Activated T-cell treated with anti-CD3 and anti-CD28 coated beads, Interleukin-2, amount 50 U/mL, for 24 hours (primary cell): ENCODE measurements around the gene SPACA7.
"Not testable (repeated sequence)": the region's sequence is repeated elsewhere in the genome, so short reads cannot be mapped to it uniquely, and the experiment has no call there.

ENCODE experiments used
- DNase-seq: peaks from one replicate; pipeline ENCODE4 v3.0.0-alpha.2; 2020
- H3K27ac Mint-ChIP-seq: 2 replicates; pipeline ENCODE4 v1.8.0; 2020; ENCODE audit warnings: mild to moderate bottlenecking, mixed read lengths
- H3K27me3 Mint-ChIP-seq: 2 replicates; pipeline ENCODE4 v1.8.0; 2020; ENCODE audit warnings: mixed read lengths
- H3K36me3 Mint-ChIP-seq: 2 replicates; pipeline ENCODE4 v1.8.0; 2020; ENCODE audit warnings: low read depth, mixed read lengths
- H3K4me1 Mint-ChIP-seq: 2 replicates; pipeline ENCODE4 v1.8.0; 2020; ENCODE audit warnings: low read depth, mixed read lengths
- H3K4me3 Mint-ChIP-seq: 2 replicates; pipeline ENCODE4 v1.8.0; 2020; ENCODE audit warnings: mild to moderate bottlenecking, moderate library complexity, mixed read lengths
- H3K9me3 Mint-ChIP-seq: 2 replicates; pipeline ENCODE4 v1.8.0; 2020; ENCODE audit warnings: mixed read lengths

The SPACA7 gene

DNA sequence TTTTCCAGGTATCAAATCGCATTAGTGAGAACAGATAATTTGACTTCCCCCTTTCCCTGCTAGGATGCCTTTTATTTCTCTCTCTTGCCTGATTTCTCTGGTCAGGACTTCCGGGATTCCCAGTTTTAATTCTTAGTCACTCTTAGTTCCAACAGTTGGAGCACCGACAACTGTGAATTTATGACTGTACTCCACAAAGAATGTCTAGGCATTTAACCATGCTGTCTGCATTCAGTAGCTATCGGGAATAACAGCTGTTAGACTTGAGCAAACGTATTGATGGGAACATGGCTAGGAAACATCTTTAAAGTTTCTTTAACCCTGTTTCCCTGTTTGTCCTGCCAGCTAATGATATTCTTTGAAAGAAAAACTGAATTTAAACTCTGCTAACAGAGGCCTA is 14.1 kb upstream of the SPACA7 start:
- DNase-seq: no peak
- Mint-ChIP-seq H3K4me3 (no peak overlapping the region), H3K4me1 (no peaks in the 10 kb centered on the region), H3K36me3 (no peaks in the 10 kb centered on the region), H3K27me3 (peaks cover 34% of the 10 kb centered on the region), H3K27ac (no peak overlapping the region), H3K9me3 (peaks cover 9% of the 10 kb centered on the region)

DNA sequence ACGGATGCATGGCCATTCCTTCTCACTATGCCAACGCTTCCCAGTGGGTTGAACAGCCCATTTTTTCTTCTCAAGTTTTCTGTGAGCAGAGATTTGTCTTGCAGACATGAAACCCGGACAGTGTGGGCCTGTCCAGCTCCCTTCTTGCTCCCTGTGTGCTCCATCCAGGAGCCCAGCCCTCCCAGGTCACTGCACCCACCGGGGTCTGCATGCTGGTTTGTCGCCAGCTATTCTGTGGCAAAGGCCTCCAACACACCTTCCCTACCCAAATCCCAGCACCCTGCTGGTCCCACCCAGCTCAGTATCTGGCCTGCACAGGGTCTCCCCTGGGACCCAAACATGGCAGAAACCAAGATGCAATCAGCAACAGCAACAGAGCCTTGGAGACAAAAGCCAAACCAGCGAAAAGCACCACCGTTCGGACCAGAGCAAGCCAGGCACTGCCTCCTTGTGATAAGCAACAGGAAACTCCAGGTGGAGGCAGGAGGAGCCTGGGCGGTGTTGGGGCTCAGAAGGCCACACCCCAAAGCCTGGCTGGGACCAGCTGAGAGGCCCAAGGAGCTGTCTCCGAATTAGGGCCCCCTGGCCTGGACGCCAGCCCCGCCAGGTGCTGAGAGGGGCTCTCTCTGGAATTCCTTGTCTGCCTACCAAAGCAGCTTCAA is 12.2 kb upstream of the SPACA7 start:
- H3K27me3 Mint-ChIP-seq: peaks cover 46% of the 10 kb centered on the region
- no peak overlapping the region for H3K4me3 Mint-ChIP-seq
- no peaks in the 10 kb centered on the region for H3K4me1 Mint-ChIP-seq
- peaks cover 8% of the 10 kb centered on the region for H3K9me3 Mint-ChIP-seq
- no peak overlapping the region for H3K27ac Mint-ChIP-seq
- no peak for DNase-seq
- H3K36me3 Mint-ChIP-seq: no peaks in the 10 kb centered on the region

DNA sequence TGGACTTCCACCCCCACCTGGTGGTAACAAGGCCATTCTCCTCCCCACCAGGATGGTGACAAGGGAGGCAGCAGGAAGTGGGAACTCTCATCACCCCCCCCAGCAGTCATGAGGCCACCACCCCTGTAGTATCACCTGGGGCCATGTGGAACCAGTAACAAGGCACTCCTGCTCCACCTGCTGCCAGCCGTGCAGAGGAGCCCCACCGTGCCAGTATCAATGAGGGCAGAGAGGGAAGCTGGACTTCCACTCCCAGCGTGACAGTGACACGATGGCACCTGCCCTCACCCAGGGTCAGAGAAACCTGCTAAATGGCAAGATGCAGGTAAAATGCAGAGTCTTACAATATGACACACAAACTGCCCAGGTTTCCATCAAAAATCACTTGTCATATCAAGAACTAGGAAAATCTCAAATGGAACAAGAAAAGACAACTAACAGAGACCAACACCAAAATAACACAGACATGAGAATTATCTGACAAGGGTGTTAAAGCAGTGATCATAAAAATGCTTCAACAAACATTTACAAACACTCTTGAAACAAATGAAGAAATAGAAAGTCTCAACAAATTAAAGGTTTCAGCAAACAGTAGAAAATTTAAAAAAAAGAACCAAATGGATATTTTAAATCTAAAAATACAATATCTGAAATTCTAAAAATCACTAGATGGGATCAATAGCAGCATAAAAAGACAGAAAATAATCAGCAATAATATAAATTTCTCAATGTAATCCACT is 9.1 kb upstream of the SPACA7 start:
- peaks cover 45% of the 10 kb centered on the region for H3K27me3 Mint-ChIP-seq
- H3K36me3 Mint-ChIP-seq: no peaks in the 10 kb centered on the region
- H3K4me1 Mint-ChIP-seq: no peaks in the 10 kb centered on the region
- peaks cover 8% of the 10 kb centered on the region for H3K9me3 Mint-ChIP-seq
- DNase-seq: no peak
- H3K4me3 Mint-ChIP-seq: no peak overlapping the region
- H3K27ac Mint-ChIP-seq: no peak overlapping the region

DNA sequence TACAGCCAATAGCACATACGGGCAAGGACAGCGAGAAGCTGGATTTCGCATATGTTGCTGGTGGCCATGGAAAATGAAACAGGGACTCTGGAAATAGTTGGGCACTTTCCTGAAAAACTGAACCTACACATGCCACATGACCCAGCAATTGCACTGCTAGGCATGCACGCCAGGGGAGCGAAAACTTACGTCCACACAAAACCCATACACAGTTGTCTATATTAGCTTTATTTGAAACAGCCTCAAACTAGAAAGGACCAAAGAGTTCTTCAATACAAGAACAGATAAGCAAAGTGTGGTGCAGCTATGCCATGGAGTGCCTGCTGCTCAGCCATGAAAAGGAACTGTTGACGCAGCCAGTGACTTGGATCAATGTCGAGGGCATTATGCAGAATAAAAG is 7.3 kb upstream of the SPACA7 start:
- Mint-ChIP-seq H3K4me3 (no peak overlapping the region), H3K36me3 (no peaks in the 10 kb centered on the region), H3K4me1 (no peaks in the 10 kb centered on the region), H3K27me3 (peaks cover 33% of the 10 kb centered on the region), H3K27ac (no peak overlapping the region), H3K9me3 (peaks cover 8% of the 10 kb centered on the region)
- DNase-seq: no peak

- Mint-ChIP-seq H3K27me3 (peaks cover 32% of the 10 kb centered on the region), H3K36me3 (no peaks in the 10 kb centered on the region)
- DNase-seq: no peak
Measured at GRCh38 chr13:112370311-112370710, 5.8 kb upstream of the SPACA7 start.

GRCh38 chr13:112374271-112374670 is 1.9 kb upstream of the SPACA7 start:
- Mint-ChIP-seq H3K27me3 (peaks cover 25% of the 10 kb centered on the region), H3K27ac (no peak overlapping the region), H3K36me3 (no peaks in the 10 kb centered on the region), H3K4me3 (no peak overlapping the region), H3K9me3 (no peaks in the 10 kb centered on the region), H3K4me1 (no peaks in the 10 kb centered on the region)
- DNase-seq: no peak

More at GRCh38 chr13:112370311-112370710, 5.8 kb upstream of the SPACA7 start:
- Mint-ChIP-seq H3K9me3 (peaks cover 8% of the 10 kb centered on the region), H3K4me1 (no peaks in the 10 kb centered on the region), H3K4me3 (no peak overlapping the region), H3K27ac (no peak overlapping the region)

- Mint-ChIP-seq H3K36me3 (no peaks in the 10 kb centered on the region), H3K9me3 (no peaks in the 10 kb centered on the region), H3K27me3 (peaks cover 10% of the 10 kb centered on the region), H3K4me1 (no peaks in the 10 kb centered on the region), H3K27ac (no peak overlapping the region), H3K4me3 (no peak overlapping the region)
- DNase-seq: no peak
Measured at GRCh38 chr13:112391746-112392145, 15.6 kb downstream of the SPACA7 start.

DNA sequence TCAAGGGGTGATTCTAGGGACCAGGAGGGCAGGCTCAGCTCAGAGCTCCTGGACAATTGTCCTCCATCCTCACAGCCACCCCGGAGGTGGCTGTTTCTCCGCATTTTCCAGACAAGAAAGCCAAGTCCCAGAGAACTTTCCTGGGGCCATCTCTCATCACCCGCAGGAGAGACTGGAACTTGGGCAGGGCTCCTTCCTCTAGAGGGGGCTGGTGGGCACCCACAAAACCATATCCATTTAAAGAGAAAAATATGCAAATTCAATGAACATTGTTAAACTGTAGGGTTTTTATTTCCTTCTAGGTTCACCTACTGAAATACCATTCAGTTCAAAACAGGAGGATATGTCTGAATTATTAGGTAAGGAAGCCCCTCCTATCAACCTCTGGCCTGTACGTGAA is 16.6 kb downstream of the SPACA7 start:
- Mint-ChIP-seq H3K36me3 (no peaks in the 10 kb centered on the region), H3K4me3 (no peak overlapping the region), H3K27ac (no peak overlapping the region), H3K27me3 (peaks cover 10% of the 10 kb centered on the region), H3K9me3 (no peaks in the 10 kb centered on the region), H3K4me1 (no peaks in the 10 kb centered on the region)
- DNase-seq: no peak

DNA sequence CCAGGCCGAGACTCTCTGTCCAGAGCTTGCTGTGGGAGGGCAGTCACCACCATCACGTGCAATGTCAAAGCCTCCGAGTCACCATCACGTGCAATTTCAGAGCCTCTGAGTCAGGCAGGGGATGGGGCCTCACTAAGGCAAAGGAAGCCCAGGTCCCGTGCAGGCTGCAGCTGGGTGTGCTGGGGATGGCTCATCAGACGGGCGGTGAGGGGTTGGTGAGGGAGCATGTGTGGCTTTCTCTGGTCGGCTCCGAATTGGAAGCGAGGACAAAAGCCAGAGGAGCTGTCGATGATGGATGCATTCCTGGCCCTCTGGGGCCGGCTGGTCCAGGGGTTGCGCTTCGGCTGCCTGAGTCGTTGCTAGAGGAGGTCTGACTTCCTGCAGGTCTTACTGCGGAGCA is 18.9 kb downstream of the SPACA7 start:
- not testable (repeated sequence) for H3K9me3 Mint-ChIP-seq, H3K4me1 Mint-ChIP-seq, H3K36me3 Mint-ChIP-seq

DNA sequence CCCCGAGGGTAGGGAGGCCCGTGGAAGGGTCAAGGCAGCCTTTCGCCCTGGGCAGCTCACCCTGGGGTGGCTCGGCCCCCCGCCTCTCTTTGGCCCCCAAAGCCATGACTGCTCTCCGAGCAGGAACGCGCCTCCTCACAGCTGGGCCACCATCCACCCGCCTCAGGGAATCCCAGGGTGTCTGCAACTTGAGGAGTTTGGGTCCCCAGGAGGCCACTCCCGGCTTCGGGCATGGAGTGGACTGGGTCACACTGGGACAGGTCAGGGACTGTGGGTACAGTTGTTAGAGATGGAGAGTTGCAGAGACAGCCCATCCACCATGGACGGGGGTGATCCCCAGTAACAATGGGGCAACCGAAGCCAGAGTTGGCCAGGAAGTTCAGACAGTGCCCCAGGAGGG is 19.8 kb downstream of the SPACA7 start:
- H3K4me3 Mint-ChIP-seq, H3K36me3 Mint-ChIP-seq, DNase-seq, H3K4me1 Mint-ChIP-seq, H3K27ac Mint-ChIP-seq, H3K9me3 Mint-ChIP-seq: not testable (repeated sequence)
- peaks cover 14% of the 10 kb centered on the region for H3K27me3 Mint-ChIP-seq

More for the DNA sequence above, 18.9 kb downstream of the SPACA7 start:
- H3K27me3 Mint-ChIP-seq: peaks cover 14% of the 10 kb centered on the region
- H3K27ac Mint-ChIP-seq, H3K4me3 Mint-ChIP-seq, DNase-seq: not testable (repeated sequence)

DNA sequence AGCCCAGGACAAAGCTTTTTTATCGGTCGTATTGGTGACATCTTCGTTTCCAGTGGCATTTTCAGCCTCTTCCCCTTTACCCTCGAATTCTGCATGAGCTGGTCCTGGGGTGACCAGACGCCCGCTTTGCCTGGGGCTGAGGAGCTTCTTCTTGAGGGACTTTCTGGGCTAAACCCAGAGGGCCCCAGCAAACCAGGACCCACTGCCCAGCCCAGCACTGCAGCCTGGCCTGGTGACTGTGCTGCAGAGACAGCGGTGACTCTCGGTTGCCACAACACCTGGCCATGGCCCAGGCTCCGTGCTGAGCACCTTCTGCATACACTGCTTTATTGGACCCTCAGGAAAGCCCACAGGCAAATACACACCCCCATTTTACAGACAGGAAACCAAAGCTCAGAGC is 21.0 kb downstream of the SPACA7 start:
- peaks cover 10% of the 10 kb centered on the region for H3K27me3 Mint-ChIP-seq
- no peak overlapping the region for H3K27ac Mint-ChIP-seq
- H3K4me3 Mint-ChIP-seq: no peak overlapping the region
- H3K36me3 Mint-ChIP-seq: no peaks in the 10 kb centered on the region
- no peaks in the 10 kb centered on the region for H3K9me3 Mint-ChIP-seq
- no peaks in the 10 kb centered on the region for H3K4me1 Mint-ChIP-seq
- no peak for DNase-seq

- not testable (repeated sequence) for H3K4me1 Mint-ChIP-seq, H3K36me3 Mint-ChIP-seq, H3K9me3 Mint-ChIP-seq, DNase-seq, H3K4me3 Mint-ChIP-seq, H3K27ac Mint-ChIP-seq
- H3K27me3 Mint-ChIP-seq: peaks cover 11% of the 10 kb centered on the region
Measured at GRCh38 chr13:112398347-112398746, 22.2 kb downstream of the SPACA7 start.

GRCh38 chr13:112409828-112410227 is 33.7 kb downstream of the SPACA7 start:
- H3K4me3 Mint-ChIP-seq, DNase-seq, H3K27ac Mint-ChIP-seq, H3K4me1 Mint-ChIP-seq, H3K36me3 Mint-ChIP-seq: not testable (repeated sequence)
- Mint-ChIP-seq H3K9me3 (peaks cover 19% of the 10 kb centered on the region), H3K27me3 (peaks cover 19% of the 10 kb centered on the region)

DNA sequence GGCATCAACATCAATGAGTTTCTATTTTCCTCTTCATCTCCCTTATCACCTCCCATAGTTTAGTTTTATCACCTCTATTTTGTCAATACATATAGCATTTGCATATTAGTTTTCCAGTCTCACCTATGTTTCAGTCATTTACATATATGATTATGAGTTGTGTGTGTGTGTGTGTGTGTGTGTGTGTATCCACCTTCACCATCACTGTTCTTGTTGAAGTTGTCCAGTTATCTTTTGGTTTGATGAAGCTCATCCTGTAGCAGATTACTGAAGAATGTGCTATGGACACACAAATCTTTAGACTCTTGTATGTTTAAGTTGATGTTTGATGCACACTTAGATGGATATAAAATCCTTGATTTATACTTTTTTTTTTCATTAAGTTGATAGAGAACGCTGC is 40.5 kb downstream of the SPACA7 start:
- Mint-ChIP-seq H3K27ac (no peak overlapping the region), H3K4me3 (no peak overlapping the region), H3K27me3 (peaks cover 12% of the 10 kb centered on the region), H3K9me3 (peaks cover 56% of the 10 kb centered on the region), H3K36me3 (no peaks in the 10 kb centered on the region), H3K4me1 (no peaks in the 10 kb centered on the region)
- DNase-seq: no peak

DNA sequence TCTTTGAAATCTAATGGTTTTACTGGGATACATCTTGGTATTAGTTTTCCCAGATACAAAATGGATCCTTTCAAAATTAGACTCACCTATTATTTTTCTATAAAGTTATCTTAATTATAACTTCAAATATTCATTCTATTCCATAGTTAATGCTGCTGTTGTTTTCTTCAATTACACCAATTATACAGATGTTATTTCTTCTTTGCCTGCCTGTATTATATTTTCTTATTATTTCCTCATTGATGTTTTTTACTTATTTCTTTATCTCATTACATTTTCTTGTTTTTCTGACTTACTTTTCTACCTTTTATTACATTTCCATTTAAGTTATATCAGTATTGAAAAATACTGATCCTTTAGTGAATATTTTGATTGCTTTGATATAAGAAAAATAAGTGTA is 40.9 kb downstream of the SPACA7 start:
- Mint-ChIP-seq H3K36me3 (no peaks in the 10 kb centered on the region), H3K27ac (no peak overlapping the region), H3K27me3 (peaks cover 12% of the 10 kb centered on the region), H3K9me3 (peaks cover 56% of the 10 kb centered on the region), H3K4me1 (no peaks in the 10 kb centered on the region), H3K4me3 (no peak overlapping the region)
- DNase-seq: no peak
